ENCODE data around the gene NFIB. TPM values are rescaled to one million over a fixed set of nuclear protein-coding genes. Genes with fewer than 3 reads are reported as not detected.
A peak's percentile ranks its signal among the peaks of the same experiment; 100 is the strongest.

NFIB gene
- total RNA-seq, 1 experiment from 2014 or later: 14.3 TPM

DNA sequence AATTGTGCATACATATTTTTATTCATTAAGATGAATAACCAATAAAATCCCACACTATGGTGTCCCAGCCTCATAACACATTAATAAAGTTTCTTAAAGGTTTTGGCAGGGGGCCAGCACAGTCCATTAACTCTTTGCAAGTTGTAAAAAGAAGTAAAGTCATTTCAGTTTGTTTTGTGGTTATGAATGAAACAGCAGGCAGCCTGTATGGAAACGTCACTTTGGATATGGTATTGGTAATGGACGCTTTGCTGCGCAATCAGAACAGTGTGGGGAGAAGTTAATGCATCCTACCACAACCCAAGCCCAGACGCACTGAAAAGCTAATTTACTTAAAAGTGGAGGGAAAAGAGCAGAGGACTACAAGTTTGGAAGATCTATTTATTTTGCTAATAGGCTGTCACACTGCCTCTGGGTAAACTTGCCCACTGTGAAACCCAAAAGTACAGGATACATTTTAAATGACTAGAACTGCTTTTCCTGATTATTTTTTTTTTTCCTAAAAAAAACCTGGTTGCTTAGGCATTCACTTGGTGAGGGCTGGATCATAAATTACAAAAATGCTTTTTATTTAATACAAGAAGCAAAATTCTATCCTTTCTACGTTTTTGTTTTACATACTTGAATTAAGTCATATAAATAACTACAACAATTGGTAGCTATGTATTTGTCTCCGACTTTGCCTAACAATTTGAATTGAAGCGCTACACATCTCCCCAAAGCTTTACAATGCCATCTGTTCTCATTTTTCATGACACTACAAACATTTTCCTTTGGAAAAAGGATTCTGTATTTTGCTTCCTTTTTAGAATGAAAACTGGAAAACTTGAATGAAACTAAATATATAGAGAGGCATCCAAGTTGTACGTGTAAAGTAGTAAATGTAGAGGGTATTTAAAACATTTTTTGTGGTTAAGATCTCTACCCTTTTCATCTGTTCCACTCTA is 104.3 kb downstream of the NFIB start:
- H3K14ac ChIP-seq (ENCODE audit: insufficient read depth, low read length): no peak overlapping the region
- H2BK12ac ChIP-seq (ENCODE audit: insufficient read length, low read depth, low read length): no peak overlapping the region
- no peak overlapping the region for H2BK20ac ChIP-seq (ENCODE audit: low read depth, low read length, poor library complexity, severe bottlenecking)
- no peak overlapping the region for H3K56ac ChIP-seq (ENCODE audit: insufficient read length, low read depth, low read length)
- no peak overlapping the region for H3K4ac ChIP-seq (ENCODE audit: low read depth, low read length)
- WGBS (ENCODE audit: extremely low coverage, insufficient read length, low lambda C conversion rate): no CpG with 5 or more reads among the region's 8 CpGs
- no peak overlapping the region for H3K23ac ChIP-seq (ENCODE audit: insufficient read length, low read depth, low read length)
- no peak overlapping the region for H4K5ac ChIP-seq (ENCODE audit: insufficient read length, low read depth, low read length)
- H3K27me3 ChIP-seq (ENCODE audit: insufficient read depth, low read length): no peaks in the 10 kb centered on the region
- Mint-ChIP-seq H3K27ac (peak overlapping the region in 1 of 3 experiments; percentile 38; a peak in 2 of 7 replicates), H3K27me3 (ENCODE audit: low read depth) (no peaks in the 10 kb centered on the region), H3K36me3 (ENCODE audit: insufficient read depth in 1 of 3, low read depth in 3 of 3) (no peaks in the 10 kb centered on the region), H3K9me3 (no peaks in the 10 kb centered on the region), H3K4me3 (no peak overlapping the region), H3K4me1 (peaks cover 7 to 15% of the 10 kb centered on the region in 2 experiments)
- H4K8ac ChIP-seq (replicated peaks; ENCODE audit: insufficient read length, low read depth, low read length): no peak overlapping the region
- no peak overlapping the region for H3K9ac ChIP-seq (ENCODE audit: extremely low read depth, insufficient read length, low read length)
- no peaks in the 10 kb centered on the region for H4K20me1 ChIP-seq (ENCODE audit: control insufficient read depth, insufficient read depth, insufficient read length)
- H3K4me1 ChIP-seq (ENCODE audit: insufficient read depth, low read length): no peaks in the 10 kb centered on the region; the same call in 1 of the 2 replicates
- H3K9me3 ChIP-seq (ENCODE audit: control insufficient read depth, low read depth, low read length): no peaks in the 10 kb centered on the region
- no peak for DNase-seq
- no peak overlapping the region for H2AK5ac ChIP-seq (ENCODE audit: insufficient read length, low read length)
- no peak overlapping the region for H3K27ac ChIP-seq (ENCODE audit: insufficient read length, low read depth, low read length)
- H3K79me1 ChIP-seq (ENCODE audit: insufficient read depth, low read depth, low read length, poor library complexity, severe bottlenecking): peaks cover 3% of the 10 kb centered on the region
- H2BK15ac ChIP-seq (ENCODE audit: low read depth, low read length): no peak overlapping the region
- no peak overlapping the region for H2AFZ ChIP-seq (ENCODE audit: low read length)
- no peak overlapping the region for H3T11ph ChIP-seq (ENCODE audit: low read length)
- no peaks in the 10 kb centered on the region for H3K23me2 ChIP-seq (ENCODE audit: insufficient read length, low read depth, low read length, poor library complexity, severe bottlenecking)
- no peak overlapping the region for H3K4me2 ChIP-seq (ENCODE audit: insufficient read depth, insufficient read length, low read length)
- no peak overlapping the region for H4K91ac ChIP-seq (ENCODE audit: insufficient read length, low read depth, low read length)
- no peak overlapping the region for H3K18ac ChIP-seq (ENCODE audit: insufficient read length, low read depth, low read length)
- H2BK5ac ChIP-seq (ENCODE audit: insufficient read length, low read length): no peak overlapping the region
- TF ChIP-seq, protein P1, sequence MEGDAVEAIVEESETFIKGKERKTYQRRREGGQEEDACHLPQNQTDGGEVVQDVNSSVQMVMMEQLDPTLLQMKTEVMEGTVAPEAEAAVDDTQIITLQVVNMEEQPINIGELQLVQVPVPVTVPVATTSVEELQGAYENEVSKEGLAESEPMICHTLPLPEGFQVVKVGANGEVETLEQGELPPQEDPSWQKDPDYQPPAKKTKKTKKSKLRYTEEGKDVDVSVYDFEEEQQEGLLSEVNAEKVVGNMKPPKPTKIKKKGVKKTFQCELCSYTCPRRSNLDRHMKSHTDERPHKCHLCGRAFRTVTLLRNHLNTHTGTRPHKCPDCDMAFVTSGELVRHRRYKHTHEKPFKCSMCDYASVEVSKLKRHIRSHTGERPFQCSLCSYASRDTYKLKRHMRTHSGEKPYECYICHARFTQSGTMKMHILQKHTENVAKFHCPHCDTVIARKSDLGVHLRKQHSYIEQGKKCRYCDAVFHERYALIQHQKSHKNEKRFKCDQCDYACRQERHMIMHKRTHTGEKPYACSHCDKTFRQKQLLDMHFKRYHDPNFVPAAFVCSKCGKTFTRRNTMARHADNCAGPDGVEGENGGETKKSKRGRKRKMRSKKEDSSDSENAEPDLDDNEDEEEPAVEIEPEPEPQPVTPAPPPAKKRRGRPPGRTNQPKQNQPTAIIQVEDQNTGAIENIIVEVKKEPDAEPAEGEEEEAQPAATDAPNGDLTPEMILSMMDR (conservative IDR thresholded peaks at IDR 0.05): no peak
- no peak overlapping the region for H2BK120ac ChIP-seq (ENCODE audit: low read depth, low read length, poor library complexity, severe bottlenecking)
- no peaks in the 10 kb centered on the region for H3K79me2 ChIP-seq (ENCODE audit: insufficient read depth, low read length)

All from H9 (cell line).